Smooth muscle cell (in vitro differentiated cells): ENCODE results near the gene CCDC107. TPM values are rescaled to one million over a fixed set of nuclear protein-coding genes. Genes with fewer than 3 reads are reported as not detected.

Experiments
- DNase-seq: peaks from one replicate; lab custom pipeline; 2025; ENCODE audit not compliant: unreplicated experiment; lab: John Stamatoyannopoulos, UW
- H2AFZ ChIP-seq: fragments of 200-600 bp; sonication (generic); 2 replicates; pipeline ENCODE4 v1.6.0; 2016; ENCODE audit warnings: antibody characterized with exemption, low read depth, mild to moderate bottlenecking
- H3F3A ChIP-seq: fragments of 200-600 bp; sonication (generic); 2 replicates; pipeline ENCODE4 v1.6.0; 2017; ENCODE audit warnings: antibody characterized with exemption, low read depth
- H3K27ac ChIP-seq: fragments of 200-600 bp; sonication (generic); 2 replicates; pipeline ENCODE4 v1.5.1; 2016; ENCODE audit warnings: low read depth, mild to moderate bottlenecking
- H3K27me3 ChIP-seq: fragments of 200-600 bp; sonication (generic); 2 replicates; pipeline ENCODE4 v1.6.1; 2016; ENCODE audit warnings: low read depth, mild to moderate bottlenecking
- H3K36me3 ChIP-seq: fragments of 200-600 bp; sonication (generic); 2 replicates; pipeline ENCODE4 v1.5.1; 2016; ENCODE audit warnings: low read depth
- H3K4me1 ChIP-seq: fragments of 200-600 bp; sonication (generic); 2 replicates; pipeline ENCODE4 v1.5.1; 2016; ENCODE audit warnings: low read depth
- H3K4me2 ChIP-seq: fragments of 200-600 bp; sonication (generic); 2 replicates; pipeline ENCODE4 v1.6.0; 2016; ENCODE audit warnings: mild to moderate bottlenecking
- H3K4me3 ChIP-seq: fragments of 200-600 bp; sonication (generic); 2 replicates; pipeline ENCODE4 v1.5.1; 2016; ENCODE audit warnings: mild to moderate bottlenecking
- H3K79me2 ChIP-seq: fragments of 200-600 bp; sonication (generic); 2 replicates; pipeline ENCODE4 v1.6.0; 2016; ENCODE audit warnings: low read depth, mild to moderate bottlenecking
- H3K9ac ChIP-seq: fragments of 200-600 bp; sonication (generic); 2 replicates; pipeline ENCODE4 v1.6.0; 2016; ENCODE audit warnings: low read depth
- H3K9me3 ChIP-seq: fragments of 200-600 bp; sonication (generic); replicated peaks from 2 replicates; pipeline ENCODE4 v1.5.1; 2016; ENCODE audit warnings: low read depth
- H4K20me1 ChIP-seq: fragments of 200-600 bp; sonication (generic); 2 replicates; pipeline ENCODE4 v1.6.0; 2016; ENCODE audit warnings: low read depth
- CTCF ChIP-seq: fragments of 200-600 bp; sonication (generic); IDR thresholded peaks from 2 replicates; pipeline ENCODE4 v1.5.1; 2017; ENCODE audit warnings: borderline replicate concordance, mild to moderate bottlenecking, antibody characterized with exemption; ENCODE audit not compliant: insufficient read depth, poor library complexity, severe bottlenecking
- WGBS: methylation state at CpG from one replicate; pipeline ENCODE4 v1.1.7; 2016; ENCODE audit warnings: low lambda C conversion rate; 5-methylcytosine and 5-hydroxymethylcytosine counted together
- polyA plus RNA-seq: library from polyadenylated mRNA; unstranded; fragments of >200 nt; fragmentation: Nextera tagmentation; extraction: Ambion mirVana; gene quantifications from 2 replicates; pipeline ENCODE4 v1.2.1, GENCODE V29; 2016
- total RNA-seq: library from RNA; depleted of rRNA; stranded (reverse); fragments of >200 nt; gene quantifications from 2 replicates; pipeline ENCODE4 v1.2.3, GENCODE V29; 2014

Gene CCDC107
- total RNA-seq (9.8 and 19.6 TPM in 2 replicates), polyA plus RNA-seq (35.5 and 37.1 TPM in 2 replicates)

GRCh38 chr9:35658137-35658967, at the start of gene CCDC107:
Gene CCDC107, plus strand, starts transcription at chr9:35658292. Its CDS starts 88 bp downstream, at chr9:35658380.
- Histone ChIP-seq H3K79me2 (peaks cover 5% of the 10 kb centered on the region), H3K9me3 (no peaks in the 10 kb centered on the region), H3K27me3 (no peaks in the 10 kb centered on the region), H3K9ac (peak within 1 kb of the TSS; percentile 99), H3K27ac (peak within 1 kb of the TSS; percentile 98), H3F3A (no peaks in the 10 kb centered on the region), H2AFZ (peak within 1 kb of the TSS; percentile 60), H3K4me2 (peak within 1 kb of the TSS; percentile 91), H4K20me1 (no peaks in the 10 kb centered on the region), H3K4me3 (peak within 1 kb of the TSS; percentile 82), H3K4me1 (peaks cover 7% of the 10 kb centered on the region), H3K36me3 (no peaks in the 10 kb centered on the region)
- peak; percentile 68 for TF ChIP-seq CTCF
- WGBS: 2% methylated on average over 67 of the region's 67 CpGs
- DNase-seq: peak; percentile 70

GRCh38 chr9:35609001-35609819, 48.9 kb upstream of the CCDC107 start:
- Histone ChIP-seq H2AFZ (no peak overlapping the region), H4K20me1 (peaks cover 19% of the 10 kb centered on the region), H3K4me2 (no peak overlapping the region), H3K36me3 (no peaks in the 10 kb centered on the region), H3K27me3 (peaks cover 11% of the 10 kb centered on the region), H3K27ac (no peak overlapping the region), H3F3A (peaks cover 5% of the 10 kb centered on the region), H3K4me1 (peaks cover 12% of the 10 kb centered on the region), H3K9me3 (no peaks in the 10 kb centered on the region), H3K9ac (no peak overlapping the region), H3K79me2 (peaks cover 17% of the 10 kb centered on the region), H3K4me3 (no peak overlapping the region)
- no peak for TF ChIP-seq CTCF
- no peak for DNase-seq
- WGBS: 97% methylated on average over 31 of the region's 31 CpGs

GRCh38 chr9:35609820-35610163, 48.3 kb upstream of the CCDC107 start:
- Histone ChIP-seq H3K9me3 (no peaks in the 10 kb centered on the region), H3F3A (no peaks in the 10 kb centered on the region), H3K4me3 (no peak overlapping the region), H3K27ac (no peak overlapping the region), H3K4me1 (peaks cover 12% of the 10 kb centered on the region), H3K4me2 (no peak overlapping the region), H2AFZ (no peak overlapping the region), H3K27me3 (peaks cover 16% of the 10 kb centered on the region), H3K36me3 (no peaks in the 10 kb centered on the region), H4K20me1 (peaks cover 19% of the 10 kb centered on the region), H3K79me2 (peaks cover 17% of the 10 kb centered on the region), H3K9ac (no peak overlapping the region)
- no peak for DNase-seq
- TF ChIP-seq CTCF: no peak
- 95% methylated on average over 13 of the region's 13 CpGs for WGBS
